Bronchial epithelial cell (primary cell): ENCODE measurements around the gene KDM4C. TPM values are rescaled to one million over a fixed set of nuclear protein-coding genes. Genes with fewer than 3 reads are reported as not detected.

Source experiments
- DNase-seq: peaks from one replicate; pipeline ENCODE4 v3.0.0-alpha.2; 2010; ENCODE audit warnings: low read depth
- FAIRE-seq: peaks from 2 replicates; lab custom pipeline; 2011; peaks lifted over from hg19 to GRCh38; lab: Jason Lieb, UNC
- H3K27me3 ChIP-seq: 2 replicates; pipeline ENCODE4 v1.5.1; 2011; ENCODE audit warnings: low read length; ENCODE audit not compliant: control insufficient read depth, insufficient read depth
- H3K36me3 ChIP-seq: 2 replicates; pipeline ENCODE4 v1.5.1; 2011; ENCODE audit warnings: low read length; ENCODE audit not compliant: control insufficient read depth, insufficient read depth
- H3K4me3 ChIP-seq: 2 replicates; pipeline ENCODE4 v1.5.1; 2011; ENCODE audit warnings: mild to moderate bottlenecking, low read depth, low read length, control low read depth
- total RNA-seq: library from RNA; depleted of rRNA; stranded (reverse); fragments of >200 nt; gene quantifications from 2 replicates; pipeline ENCODE4 v1.2.1, GENCODE V29; 2014
- TF ChIP-seq, protein P1 (sequence below): IDR thresholded peaks from 2 replicates; pipeline ENCODE4 v1.5.1; 2011; ENCODE audit warnings: mild to moderate bottlenecking, moderate library complexity, low read length, control low read depth, inconsistent platforms; ENCODE audit not compliant: insufficient read depth, severe bottlenecking

KDM4C gene
- total RNA-seq, 1 donor from 2014 or later = 36.6 TPM

DNA sequence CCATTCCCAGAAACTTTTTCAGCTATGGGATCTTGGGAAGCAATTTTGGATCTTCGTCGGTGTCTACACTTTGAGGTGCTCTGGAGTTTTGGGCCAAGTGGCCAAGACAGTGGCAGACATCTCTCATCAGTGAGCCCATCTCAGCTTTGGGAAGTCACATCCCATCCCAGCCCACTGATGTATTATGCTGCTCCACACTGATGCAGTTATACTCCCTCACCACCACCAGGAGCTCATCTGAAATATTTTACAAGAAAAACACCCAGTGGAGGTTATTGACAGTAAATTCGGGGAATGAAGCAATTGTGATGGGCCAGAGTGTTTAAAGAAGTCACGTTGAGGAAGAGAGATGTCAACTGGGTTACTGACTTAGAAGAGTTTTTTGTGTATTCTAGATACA, 378.0 kb downstream of the KDM4C start:
- H3K4me3 ChIP-seq = no peak overlapping the region
- H3K27me3 ChIP-seq = no peaks in the 10 kb centered on the region
- TF ChIP-seq, protein P1, sequence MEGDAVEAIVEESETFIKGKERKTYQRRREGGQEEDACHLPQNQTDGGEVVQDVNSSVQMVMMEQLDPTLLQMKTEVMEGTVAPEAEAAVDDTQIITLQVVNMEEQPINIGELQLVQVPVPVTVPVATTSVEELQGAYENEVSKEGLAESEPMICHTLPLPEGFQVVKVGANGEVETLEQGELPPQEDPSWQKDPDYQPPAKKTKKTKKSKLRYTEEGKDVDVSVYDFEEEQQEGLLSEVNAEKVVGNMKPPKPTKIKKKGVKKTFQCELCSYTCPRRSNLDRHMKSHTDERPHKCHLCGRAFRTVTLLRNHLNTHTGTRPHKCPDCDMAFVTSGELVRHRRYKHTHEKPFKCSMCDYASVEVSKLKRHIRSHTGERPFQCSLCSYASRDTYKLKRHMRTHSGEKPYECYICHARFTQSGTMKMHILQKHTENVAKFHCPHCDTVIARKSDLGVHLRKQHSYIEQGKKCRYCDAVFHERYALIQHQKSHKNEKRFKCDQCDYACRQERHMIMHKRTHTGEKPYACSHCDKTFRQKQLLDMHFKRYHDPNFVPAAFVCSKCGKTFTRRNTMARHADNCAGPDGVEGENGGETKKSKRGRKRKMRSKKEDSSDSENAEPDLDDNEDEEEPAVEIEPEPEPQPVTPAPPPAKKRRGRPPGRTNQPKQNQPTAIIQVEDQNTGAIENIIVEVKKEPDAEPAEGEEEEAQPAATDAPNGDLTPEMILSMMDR = no peak
- FAIRE-seq (no peak), DNase-seq (no peak)
- peaks cover 1% of the 10 kb centered on the region for H3K36me3 ChIP-seq

DNA sequence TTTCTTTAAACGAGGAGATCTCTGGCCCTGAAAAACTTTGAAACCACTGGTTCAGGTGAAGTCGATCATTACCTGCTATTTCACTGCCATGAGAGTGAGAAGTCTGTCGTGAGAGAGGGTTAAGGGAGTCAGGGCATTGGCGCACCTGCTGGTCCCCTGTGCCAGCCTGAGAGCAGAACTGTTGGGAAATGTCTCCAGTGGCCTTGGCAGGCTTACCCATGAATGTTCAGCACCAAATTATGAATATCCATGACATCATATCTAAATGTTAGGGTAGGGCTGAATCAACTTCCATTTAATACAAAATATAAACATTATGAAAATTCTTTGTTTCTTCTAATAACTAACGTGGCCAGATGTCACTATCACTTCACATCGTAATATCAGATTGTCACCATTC, 379.3 kb downstream of the KDM4C start:
- Histone ChIP-seq H3K27me3 (no peaks in the 10 kb centered on the region), H3K4me3 (no peak overlapping the region), H3K36me3 (peaks cover 1% of the 10 kb centered on the region)
- TF ChIP-seq, protein P1 = no peak
- FAIRE-seq = no peak
- no peak for DNase-seq

DNA sequence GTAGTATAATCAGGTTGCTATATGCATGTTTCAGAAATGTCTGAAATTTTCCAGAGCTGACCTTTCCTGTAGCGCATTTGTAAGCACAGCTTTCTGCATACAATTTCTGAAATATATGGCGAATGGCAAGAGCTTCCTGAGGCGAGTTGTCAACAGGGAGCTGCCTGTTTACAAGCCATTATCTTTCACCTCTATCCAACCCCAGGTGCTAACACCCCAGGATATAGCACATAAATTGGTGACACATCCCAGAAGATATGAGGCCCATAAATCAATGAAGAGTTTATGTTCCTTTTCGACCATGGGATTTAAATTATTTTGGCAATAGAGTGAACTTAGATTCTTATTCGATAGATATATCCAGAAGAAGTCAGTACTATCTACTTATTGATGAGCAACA, 379.8 kb downstream of the KDM4C start:
- FAIRE-seq = no peak
- peaks cover 1% of the 10 kb centered on the region for H3K36me3 ChIP-seq
- TF ChIP-seq, protein P1 = no peak

DNA sequence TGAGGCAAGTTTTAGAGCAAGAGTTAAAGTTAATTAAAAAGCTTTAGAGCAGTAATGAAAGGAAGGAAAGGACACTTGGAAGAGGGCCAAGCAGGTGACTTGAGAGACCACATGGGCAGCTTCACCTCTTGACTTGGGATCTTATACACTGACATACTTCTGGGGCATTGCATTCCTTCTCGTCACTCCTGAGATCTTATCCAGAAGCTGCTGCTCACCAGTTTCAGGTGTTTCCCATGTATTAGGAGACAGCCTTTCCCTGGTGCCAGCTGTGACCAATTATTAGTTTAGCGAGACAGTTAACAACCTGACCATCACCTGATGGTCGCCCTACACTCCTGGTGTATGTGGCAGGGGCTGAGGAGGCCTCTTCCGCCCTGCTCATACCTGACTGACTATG, 382.1 kb downstream of the KDM4C start:
- FAIRE-seq (no peak), DNase-seq (no peak)
- TF ChIP-seq, protein P1 = no peak
- no peaks in the 10 kb centered on the region for H3K27me3 ChIP-seq
- H3K36me3 ChIP-seq = no peaks in the 10 kb centered on the region
- no peak overlapping the region for H3K4me3 ChIP-seq

More for the DNA sequence above, 379.8 kb downstream of the KDM4C start:
- Histone ChIP-seq H3K4me3 (no peak overlapping the region), H3K27me3 (no peaks in the 10 kb centered on the region)
- no peak for DNase-seq

DNA sequence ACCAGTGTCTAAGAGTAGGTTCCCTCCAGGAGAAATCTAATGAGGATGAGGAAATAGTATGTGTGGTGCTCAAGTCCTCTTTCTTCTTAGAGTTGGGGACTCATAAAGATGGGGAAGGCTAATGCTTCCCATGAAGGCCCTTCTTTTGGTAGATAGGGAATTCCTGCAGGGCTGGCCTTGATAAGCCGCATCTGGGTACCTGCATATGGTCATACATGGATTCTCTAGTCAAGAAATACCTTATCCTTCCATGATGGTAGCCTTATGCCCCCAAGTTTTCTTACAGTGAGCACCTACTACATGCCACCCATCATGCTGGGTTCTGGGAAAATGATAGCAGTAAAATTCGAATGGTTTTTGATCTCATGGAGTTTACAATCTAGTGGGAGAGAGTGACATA, 382.6 kb downstream of the KDM4C start:
- H3K36me3 ChIP-seq = no peaks in the 10 kb centered on the region
- H3K27me3 ChIP-seq = no peaks in the 10 kb centered on the region
- TF ChIP-seq, protein P1 = no peak
- DNase-seq (no peak), FAIRE-seq (no peak)
- no peak overlapping the region for H3K4me3 ChIP-seq

DNA sequence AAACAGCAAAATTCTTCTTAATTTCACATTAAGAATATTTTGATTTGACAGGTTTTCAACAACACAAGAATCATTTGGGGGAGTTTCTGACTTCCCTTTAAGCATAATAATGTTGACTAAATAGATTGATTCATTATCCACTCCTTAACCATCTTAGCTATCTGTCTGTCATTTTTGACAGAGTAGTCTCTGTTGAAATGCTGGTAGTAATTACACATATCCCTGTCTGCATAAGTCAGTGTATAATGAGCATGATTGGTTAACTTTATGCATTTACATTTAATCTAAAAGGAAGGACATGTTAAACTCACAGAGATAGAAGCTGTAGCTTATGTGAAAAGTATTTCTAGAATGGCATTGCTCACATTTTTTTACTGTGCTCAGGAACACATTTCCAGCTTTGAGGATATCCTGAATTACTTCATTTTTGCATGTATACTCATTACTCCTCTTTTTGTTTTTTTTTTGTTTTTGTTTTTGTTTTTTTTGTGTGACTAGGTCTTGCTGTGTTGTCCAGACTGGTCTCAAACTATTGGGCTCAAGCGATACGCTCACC, 385.9 kb downstream of the KDM4C start:
- H3K4me3 ChIP-seq = no peak overlapping the region
- TF ChIP-seq, protein P1 = no peak
- DNase-seq (no peak), FAIRE-seq (no peak)
- H3K27me3 ChIP-seq = no peaks in the 10 kb centered on the region
- H3K36me3 ChIP-seq = peaks cover 2% of the 10 kb centered on the region
